NCI-H82 treated with DMSO at 0.1 percent for 48 hours (cell line): ENCODE results near the gene CYGB.

Experiments used
- DNase-seq: peaks from one replicate; lab custom pipeline; 2025; ENCODE audit not compliant: unreplicated experiment; lab: John Stamatoyannopoulos, UW

The CYGB gene

GRCh38 chr17:76484228-76484725 lies 53.2 kb downstream of the CYGB start:
- DNase-seq = no peak

GRCh38 chr17:76481071-76481655 lies 56.3 kb downstream of the CYGB start:
- no peak for DNase-seq

GRCh38 chr17:76480632-76481031 lies 56.9 kb downstream of the CYGB start:
- DNase-seq = no peak

- no peak for DNase-seq
Measured at GRCh38 chr17:76479515-76480060, 57.9 kb downstream of the CYGB start.

GRCh38 chr17:76478730-76479514 lies 58.6 kb downstream of the CYGB start:
- DNase-seq = no peak

GRCh38 chr17:76478097-76478496 lies 59.4 kb downstream of the CYGB start:
- DNase-seq = no peak

GRCh38 chr17:76477576-76477975 lies 59.9 kb downstream of the CYGB start:
- DNase-seq = no peak
